Measurements from ENCODE around the gene PAOX. TPM values are rescaled to one million over a fixed set of nuclear protein-coding genes. Genes with fewer than 3 reads are reported as not detected.

Gene PAOX
- total and polyA plus RNA-seq, 2 of the 13 experiments (the other 11 are each of a cell fraction or from before 2014, with no cell fraction given) = 0.49 to 0.77 TPM

- no peak for TF ChIP-seq ZNF780A (CRISPR knock-in tag; IDR thresholded peaks at IDR 0.05)
- TF ChIP-seq ZBTB43 (CRISPR knock-in tag; conservative IDR thresholded peaks at IDR 0.05) = 0 out of 2 replicates have a peak, but pooled peaks have one; percentile 74
- TF ChIP-seq TP53 (CRISPR knock-in tag; conservative IDR thresholded peaks at IDR 0.05) = 0 out of 2 replicates have a peak, but pooled peaks have one; percentile 58
- peak; percentile 75; the same call in 1 of the 2 replicates for TF ChIP-seq ZNF33A (CRISPR knock-in tag; IDR thresholded peaks at IDR 0.05; ENCODE audit: borderline replicate concordance)
- TF ChIP-seq ZNF556 (CRISPR knock-in tag; IDR thresholded peaks at IDR 0.05; ENCODE audit: borderline replicate concordance) = peak; percentile 72; the same call in 1 of the 2 replicates
- TF ChIP-seq ZNF678 (CRISPR knock-in tag; IDR thresholded peaks at IDR 0.05) = no peak
- TF ChIP-seq NBN (conservative IDR thresholded peaks at IDR 0.05) = no peak
- TF ChIP-seq, protein P1, sequence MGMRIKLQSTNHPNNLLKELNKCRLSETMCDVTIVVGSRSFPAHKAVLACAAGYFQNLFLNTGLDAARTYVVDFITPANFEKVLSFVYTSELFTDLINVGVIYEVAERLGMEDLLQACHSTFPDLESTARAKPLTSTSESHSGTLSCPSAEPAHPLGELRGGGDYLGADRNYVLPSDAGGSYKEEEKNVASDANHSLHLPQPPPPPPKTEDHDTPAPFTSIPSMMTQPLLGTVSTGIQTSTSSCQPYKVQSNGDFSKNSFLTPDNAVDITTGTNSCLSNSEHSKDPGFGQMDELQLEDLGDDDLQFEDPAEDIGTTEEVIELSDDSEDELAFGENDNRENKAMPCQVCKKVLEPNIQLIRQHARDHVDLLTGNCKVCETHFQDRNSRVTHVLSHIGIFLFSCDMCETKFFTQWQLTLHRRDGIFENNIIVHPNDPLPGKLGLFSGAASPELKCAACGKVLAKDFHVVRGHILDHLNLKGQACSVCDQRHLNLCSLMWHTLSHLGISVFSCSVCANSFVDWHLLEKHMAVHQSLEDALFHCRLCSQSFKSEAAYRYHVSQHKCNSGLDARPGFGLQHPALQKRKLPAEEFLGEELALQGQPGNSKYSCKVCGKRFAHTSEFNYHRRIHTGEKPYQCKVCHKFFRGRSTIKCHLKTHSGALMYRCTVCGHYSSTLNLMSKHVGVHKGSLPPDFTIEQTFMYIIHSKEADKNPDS (CRISPR knock-in tag; IDR thresholded peaks at IDR 0.05) = no peak
- peak; percentile 41; the same call in 1 of the 2 replicates for TF ChIP-seq TAF1 (CRISPR knock-in tag; IDR thresholded peaks at IDR 0.05)
- TF ChIP-seq ZNF430 (CRISPR knock-in tag; IDR thresholded peaks at IDR 0.05) = no peak
- peak; percentile 59; the same call in 1 of the 2 replicates for TF ChIP-seq FOXC1 (CRISPR knock-in tag; IDR thresholded peaks at IDR 0.05; ENCODE audit: borderline replicate concordance)
- no peak for TF ChIP-seq AGO1 (IDR thresholded peaks at IDR 0.05; ENCODE audit: low read depth, low read length, poor library complexity, severe bottlenecking)
- TF ChIP-seq, protein P2, sequence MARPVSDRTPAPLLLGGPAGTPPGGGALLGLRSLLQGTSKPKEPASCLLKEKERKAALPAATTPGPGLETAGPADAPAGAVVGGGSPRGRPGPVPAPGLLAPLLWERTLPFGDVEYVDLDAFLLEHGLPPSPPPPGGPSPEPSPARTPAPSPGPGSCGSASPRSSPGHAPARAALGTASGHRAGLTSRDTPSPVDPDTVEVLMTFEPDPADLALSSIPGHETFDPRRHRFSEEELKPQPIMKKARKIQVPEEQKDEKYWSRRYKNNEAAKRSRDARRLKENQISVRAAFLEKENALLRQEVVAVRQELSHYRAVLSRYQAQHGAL (CRISPR knock-in tag; IDR thresholded peaks at IDR 0.05; ENCODE audit: not compliant biosample characterization) = no peak
- TF ChIP-seq, protein P3, sequence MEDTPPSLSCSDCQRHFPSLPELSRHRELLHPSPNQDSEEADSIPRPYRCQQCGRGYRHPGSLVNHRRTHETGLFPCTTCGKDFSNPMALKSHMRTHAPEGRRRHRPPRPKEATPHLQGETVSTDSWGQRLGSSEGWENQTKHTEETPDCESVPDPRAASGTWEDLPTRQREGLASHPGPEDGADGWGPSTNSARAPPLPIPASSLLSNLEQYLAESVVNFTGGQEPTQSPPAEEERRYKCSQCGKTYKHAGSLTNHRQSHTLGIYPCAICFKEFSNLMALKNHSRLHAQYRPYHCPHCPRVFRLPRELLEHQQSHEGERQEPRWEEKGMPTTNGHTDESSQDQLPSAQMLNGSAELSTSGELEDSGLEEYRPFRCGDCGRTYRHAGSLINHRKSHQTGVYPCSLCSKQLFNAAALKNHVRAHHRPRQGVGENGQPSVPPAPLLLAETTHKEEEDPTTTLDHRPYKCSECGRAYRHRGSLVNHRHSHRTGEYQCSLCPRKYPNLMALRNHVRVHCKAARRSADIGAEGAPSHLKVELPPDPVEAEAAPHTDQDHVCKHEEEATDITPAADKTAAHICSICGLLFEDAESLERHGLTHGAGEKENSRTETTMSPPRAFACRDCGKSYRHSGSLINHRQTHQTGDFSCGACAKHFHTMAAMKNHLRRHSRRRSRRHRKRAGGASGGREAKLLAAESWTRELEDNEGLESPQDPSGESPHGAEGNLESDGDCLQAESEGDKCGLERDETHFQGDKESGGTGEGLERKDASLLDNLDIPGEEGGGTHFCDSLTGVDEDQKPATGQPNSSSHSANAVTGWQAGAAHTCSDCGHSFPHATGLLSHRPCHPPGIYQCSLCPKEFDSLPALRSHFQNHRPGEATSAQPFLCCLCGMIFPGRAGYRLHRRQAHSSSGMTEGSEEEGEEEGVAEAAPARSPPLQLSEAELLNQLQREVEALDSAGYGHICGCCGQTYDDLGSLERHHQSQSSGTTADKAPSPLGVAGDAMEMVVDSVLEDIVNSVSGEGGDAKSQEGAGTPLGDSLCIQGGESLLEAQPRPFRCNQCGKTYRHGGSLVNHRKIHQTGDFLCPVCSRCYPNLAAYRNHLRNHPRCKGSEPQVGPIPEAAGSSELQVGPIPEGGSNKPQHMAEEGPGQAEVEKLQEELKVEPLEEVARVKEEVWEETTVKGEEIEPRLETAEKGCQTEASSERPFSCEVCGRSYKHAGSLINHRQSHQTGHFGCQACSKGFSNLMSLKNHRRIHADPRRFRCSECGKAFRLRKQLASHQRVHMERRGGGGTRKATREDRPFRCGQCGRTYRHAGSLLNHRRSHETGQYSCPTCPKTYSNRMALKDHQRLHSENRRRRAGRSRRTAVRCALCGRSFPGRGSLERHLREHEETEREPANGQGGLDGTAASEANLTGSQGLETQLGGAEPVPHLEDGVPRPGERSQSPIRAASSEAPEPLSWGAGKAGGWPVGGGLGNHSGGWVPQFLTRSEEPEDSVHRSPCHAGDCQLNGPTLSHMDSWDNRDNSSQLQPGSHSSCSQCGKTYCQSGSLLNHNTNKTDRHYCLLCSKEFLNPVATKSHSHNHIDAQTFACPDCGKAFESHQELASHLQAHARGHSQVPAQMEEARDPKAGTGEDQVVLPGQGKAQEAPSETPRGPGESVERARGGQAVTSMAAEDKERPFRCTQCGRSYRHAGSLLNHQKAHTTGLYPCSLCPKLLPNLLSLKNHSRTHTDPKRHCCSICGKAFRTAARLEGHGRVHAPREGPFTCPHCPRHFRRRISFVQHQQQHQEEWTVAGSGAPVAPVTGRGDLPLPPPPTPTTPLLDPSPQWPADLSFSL (CRISPR knock-in tag; IDR thresholded peaks at IDR 0.05) = no peak
- no peak for TF ChIP-seq MIER2 (CRISPR knock-in tag; IDR thresholded peaks at IDR 0.05)
- TF ChIP-seq NR2C2 (CRISPR knock-in tag; IDR thresholded peaks at IDR 0.05; ENCODE audit: borderline replicate concordance) = peak; percentile 80
- TF ChIP-seq XBP1 (CRISPR knock-in tag; IDR thresholded peaks at IDR 0.05) = no peak
Measured at GRCh38 chr10:133378251-133379096, 588 bp upstream of the PAOX start (continued).

Measured in HepG2 (cell line).